ENCODE results near the gene TSPAN3.

- TF ChIP-seq CTCF (conservative IDR thresholded peaks at IDR 0.05; ENCODE audit: low read length): no peak
- TF ChIP-seq EZH2phosphoT487 (IDR thresholded peaks at IDR 0.05; ENCODE audit: borderline replicate concordance, low read depth, low read length): no peak
Observed at GRCh38 chr15:77028451-77029165, 42.3 kb downstream of the TSPAN3 start.

Measured in OCI-LY7 (cell line).